ENCODE results near the gene NR6A1.

The NR6A1 gene

GRCh38 chr9:124500028-124500795 lies 270.9 kb downstream of the NR6A1 start:
- DNase-seq, result no peak

- no peak for DNase-seq
Observed at GRCh38 chr9:124499216-124499615, 271.9 kb downstream of the NR6A1 start.

- no peak for DNase-seq
Observed at GRCh38 chr9:124498499-124499146, 272.5 kb downstream of the NR6A1 start.

GRCh38 chr9:124498040-124498439 lies 273.1 kb downstream of the NR6A1 start:
- DNase-seq, result no peak

- DNase-seq, result no peak
Observed at GRCh38 chr9:124497441-124497840, 273.7 kb downstream of the NR6A1 start.

GRCh38 chr9:124496463-124496862 lies 274.6 kb downstream of the NR6A1 start:
- no peak for DNase-seq

GRCh38 chr9:124496075-124496449 lies 275.0 kb downstream of the NR6A1 start:
- DNase-seq, result no peak

GRCh38 chr9:124495126-124496074 lies 275.7 kb downstream of the NR6A1 start:
- no peak for DNase-seq

- no peak for DNase-seq
Observed at GRCh38 chr9:124493794-124494479, 277.2 kb downstream of the NR6A1 start.

GRCh38 chr9:124493218-124493617 lies 277.9 kb downstream of the NR6A1 start:
- DNase-seq, result no peak

GRCh38 chr9:124492818-124493217 lies 278.3 kb downstream of the NR6A1 start:
- DNase-seq, result no peak

- no peak for DNase-seq
Observed at GRCh38 chr9:124491049-124491975, 279.8 kb downstream of the NR6A1 start.

- DNase-seq, result no peak
Observed at GRCh38 chr9:124490004-124490403, 281.1 kb downstream of the NR6A1 start.

GRCh38 chr9:124489222-124489621 lies 281.9 kb downstream of the NR6A1 start:
- DNase-seq, result no peak

- no peak for DNase-seq
Observed at GRCh38 chr9:124488641-124489210, 282.4 kb downstream of the NR6A1 start.

- DNase-seq, result no peak
Observed at GRCh38 chr9:124487260-124488182, 283.6 kb downstream of the NR6A1 start.

GRCh38 chr9:124486778-124487259 lies 284.3 kb downstream of the NR6A1 start:
- no peak for DNase-seq

- DNase-seq, result no peak
Observed at GRCh38 chr9:124485936-124486335, 285.2 kb downstream of the NR6A1 start.

GRCh38 chr9:124485201-124485600 lies 285.9 kb downstream of the NR6A1 start:
- DNase-seq, result no peak

- no peak for DNase-seq
Observed at GRCh38 chr9:124483481-124483880, 287.6 kb downstream of the NR6A1 start.
